HTERT RPE-1 (cell line): ENCODE results near the gene TBRG4.

ENCODE experiments used
- in situ Hi-C: fragments of 300-500 bp; cut with MboI; formaldehyde crosslinking; loops from 4 replicates; pipeline ENCODE4 v1.14.3; 2020; ENCODE audit warnings: low sequenced_read_pairs

The TBRG4 gene

GRCh38 chr7:45145881-45146280 is 34.4 kb upstream of the TBRG4 start:
- in situ Hi-C loops: no loop called here

- in situ Hi-C loops: no loop called here
Observed at GRCh38 chr7:45143616-45144015, 32.1 kb upstream of the TBRG4 start.

GRCh38 chr7:45140827-45141226 is 29.3 kb upstream of the TBRG4 start:
- in situ Hi-C loops: no loop called here

- in situ Hi-C loops: no loop called here
Observed at GRCh38 chr7:45138433-45139267, 27.2 kb upstream of the TBRG4 start.

- in situ Hi-C loops: no loop called here
Observed at GRCh38 chr7:45136106-45137060, 24.9 kb upstream of the TBRG4 start.

- in situ Hi-C loops: no loop called here
Observed at GRCh38 chr7:45133877-45134276, 22.4 kb upstream of the TBRG4 start.

- in situ Hi-C loops: no loop called here
Observed at GRCh38 chr7:45133352-45133751, 21.9 kb upstream of the TBRG4 start.

GRCh38 chr7:45132708-45133320 is 21.3 kb upstream of the TBRG4 start:
- in situ Hi-C loops: no loop called here

GRCh38 chr7:45131891-45132290 is 20.4 kb upstream of the TBRG4 start:
- in situ Hi-C loops: no loop called here

GRCh38 chr7:45130910-45131309 is 19.4 kb upstream of the TBRG4 start:
- in situ Hi-C loops: no loop called here

GRCh38 chr7:45129906-45130305 is 18.4 kb upstream of the TBRG4 start:
- in situ Hi-C loops: no loop called here

- in situ Hi-C loops: no loop called here
Observed at GRCh38 chr7:45129181-45129800, 17.8 kb upstream of the TBRG4 start.

GRCh38 chr7:45126920-45127319 is 15.4 kb upstream of the TBRG4 start:
- in situ Hi-C loops: no loop called here

- in situ Hi-C loops: no loop called here
Observed at GRCh38 chr7:45126201-45126600, 14.7 kb upstream of the TBRG4 start.

GRCh38 chr7:45125193-45125904 is 13.9 kb upstream of the TBRG4 start:
- in situ Hi-C loops: no loop called here

- in situ Hi-C loops: no loop called here
Observed at GRCh38 chr7:45123913-45124710, 12.6 kb upstream of the TBRG4 start.

GRCh38 chr7:45122975-45123860 is 11.7 kb upstream of the TBRG4 start:
- in situ Hi-C loops: no loop called here

- in situ Hi-C loops: no loop called here
Observed at GRCh38 chr7:45119550-45119949, 8.1 kb upstream of the TBRG4 start.
